Measurements from ENCODE around the gene NOS1AP.

NOS1AP gene

GRCh38 chr1:162144268-162144667, 74.8 kb downstream of the NOS1AP start:
- Histone ChIP-seq H3K4me1 (ENCODE audit: control insufficient read depth, insufficient read depth, low read length) (peaks cover 40% of the 10 kb centered on the region), H3K9ac (ENCODE audit: low read depth, low read length) (no peak overlapping the region), H3K36me3 (ENCODE audit: control insufficient read depth, insufficient read depth, low read length) (no peaks in the 10 kb centered on the region), H3K9me3 (ENCODE audit: control insufficient read depth, insufficient read depth, low read length) (no peaks in the 10 kb centered on the region), H3K4me3 (ENCODE audit: low read depth, low read length) (no peak overlapping the region), H3K27me3 (ENCODE audit: control insufficient read depth, insufficient read depth, low read length) (no peaks in the 10 kb centered on the region)

- Histone ChIP-seq H3K9ac (ENCODE audit: low read depth, low read length) (no peak overlapping the region), H3K36me3 (ENCODE audit: control insufficient read depth, insufficient read depth, low read length) (no peaks in the 10 kb centered on the region), H3K4me1 (ENCODE audit: control insufficient read depth, insufficient read depth, low read length) (peaks cover 40% of the 10 kb centered on the region), H3K4me3 (ENCODE audit: low read depth, low read length) (no peak overlapping the region), H3K9me3 (ENCODE audit: control insufficient read depth, insufficient read depth, low read length) (no peaks in the 10 kb centered on the region), H3K27me3 (ENCODE audit: control insufficient read depth, insufficient read depth, low read length) (no peaks in the 10 kb centered on the region)
Observed at GRCh38 chr1:162144853-162145252, 75.4 kb downstream of the NOS1AP start.

GRCh38 chr1:162145280-162145965, 75.9 kb downstream of the NOS1AP start:
- peaks cover 40% of the 10 kb centered on the region for H3K4me1 ChIP-seq (ENCODE audit: control insufficient read depth, insufficient read depth, low read length)
- H3K9me3 ChIP-seq (ENCODE audit: control insufficient read depth, insufficient read depth, low read length), result no peaks in the 10 kb centered on the region
- no peak overlapping the region for H3K9ac ChIP-seq (ENCODE audit: low read depth, low read length)
- peak overlapping the region; percentile 31 for H3K4me3 ChIP-seq (ENCODE audit: low read depth, low read length)
- H3K27me3 ChIP-seq (ENCODE audit: control insufficient read depth, insufficient read depth, low read length), result no peaks in the 10 kb centered on the region
- no peaks in the 10 kb centered on the region for H3K36me3 ChIP-seq (ENCODE audit: control insufficient read depth, insufficient read depth, low read length)

DNA sequence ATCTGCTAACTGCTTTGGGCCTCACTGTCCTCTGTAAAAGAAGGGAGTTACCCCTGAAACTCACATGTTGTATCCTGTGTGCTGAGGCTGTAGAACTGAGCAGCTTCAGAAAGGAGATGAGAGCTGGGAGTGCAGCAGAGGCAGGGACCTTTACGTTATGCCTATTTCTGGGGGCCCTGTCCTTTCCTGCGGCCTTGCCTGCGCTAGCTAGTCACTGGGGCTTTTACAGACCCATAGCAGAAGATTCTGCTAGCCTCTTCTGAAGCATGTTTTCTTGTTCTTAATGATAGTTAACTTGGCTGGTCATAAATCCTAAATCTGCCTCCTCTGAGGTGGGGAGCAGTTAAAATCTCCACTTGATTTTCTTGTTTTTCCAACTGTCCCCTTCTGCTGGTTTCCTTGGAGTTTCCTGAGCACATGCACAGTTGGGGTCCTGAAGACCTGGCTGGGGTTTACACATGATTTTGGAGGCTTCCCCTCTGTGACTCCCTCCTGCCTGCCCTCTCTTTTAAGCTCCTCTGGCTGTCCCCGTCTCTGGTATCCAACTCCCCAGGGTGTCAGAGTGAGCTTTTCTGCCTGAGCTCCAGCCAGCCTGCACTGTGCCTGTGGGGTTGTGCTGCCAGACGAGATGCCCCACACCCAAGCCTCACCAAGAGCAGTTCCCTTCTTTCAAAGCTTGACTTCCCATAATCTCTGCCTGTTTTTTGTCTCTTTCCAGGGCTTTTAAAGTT, 76.6 kb downstream of the NOS1AP start:
- H3K9ac ChIP-seq (ENCODE audit: low read depth, low read length), result no peak overlapping the region
- no peaks in the 10 kb centered on the region for H3K36me3 ChIP-seq (ENCODE audit: control insufficient read depth, insufficient read depth, low read length)
- H3K9me3 ChIP-seq (ENCODE audit: control insufficient read depth, insufficient read depth, low read length), result no peaks in the 10 kb centered on the region
- peaks cover 40% of the 10 kb centered on the region for H3K4me1 ChIP-seq (ENCODE audit: control insufficient read depth, insufficient read depth, low read length)
- no peaks in the 10 kb centered on the region for H3K27me3 ChIP-seq (ENCODE audit: control insufficient read depth, insufficient read depth, low read length)
- no peak overlapping the region for H3K4me3 ChIP-seq (ENCODE audit: low read depth, low read length)

DNA sequence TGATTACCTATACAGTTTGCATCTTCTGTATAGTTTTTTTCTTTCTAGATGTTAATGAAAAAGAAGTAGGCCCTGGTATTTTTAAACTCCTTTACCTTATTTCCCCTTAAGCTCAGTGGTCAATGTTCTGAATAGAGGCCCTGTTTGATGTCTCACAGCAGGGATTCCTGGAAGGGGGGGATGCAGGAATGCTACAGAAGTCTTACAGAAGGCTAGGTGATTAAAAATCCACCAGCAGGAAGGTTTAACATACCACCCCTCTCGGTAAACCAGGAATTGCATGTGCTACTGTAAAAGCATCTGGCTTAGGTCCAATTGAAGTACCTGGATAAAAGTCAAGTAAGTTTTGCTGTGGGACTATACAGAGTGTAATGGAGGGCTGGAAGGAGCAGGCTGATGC, 78.3 kb downstream of the NOS1AP start:
- H3K9ac ChIP-seq (ENCODE audit: low read depth, low read length), result no peak overlapping the region
- no peak overlapping the region for H3K4me3 ChIP-seq (ENCODE audit: low read depth, low read length)
- no peaks in the 10 kb centered on the region for H3K27me3 ChIP-seq (ENCODE audit: control insufficient read depth, insufficient read depth, low read length)
- H3K9me3 ChIP-seq (ENCODE audit: control insufficient read depth, insufficient read depth, low read length), result no peaks in the 10 kb centered on the region
- H3K4me1 ChIP-seq (ENCODE audit: control insufficient read depth, insufficient read depth, low read length), result peaks cover 40% of the 10 kb centered on the region
- no peaks in the 10 kb centered on the region for H3K36me3 ChIP-seq (ENCODE audit: control insufficient read depth, insufficient read depth, low read length)

- Histone ChIP-seq H3K4me3 (ENCODE audit: low read depth, low read length) (no peak overlapping the region), H3K36me3 (ENCODE audit: control insufficient read depth, insufficient read depth, low read length) (no peaks in the 10 kb centered on the region), H3K9ac (ENCODE audit: low read depth, low read length) (no peak overlapping the region), H3K9me3 (ENCODE audit: control insufficient read depth, insufficient read depth, low read length) (no peaks in the 10 kb centered on the region), H3K4me1 (ENCODE audit: control insufficient read depth, insufficient read depth, low read length) (peaks cover 31% of the 10 kb centered on the region), H3K27me3 (ENCODE audit: control insufficient read depth, insufficient read depth, low read length) (no peaks in the 10 kb centered on the region)
Observed at GRCh38 chr1:162150112-162150511, 80.6 kb downstream of the NOS1AP start.

GRCh38 chr1:162151900-162152829, 82.7 kb downstream of the NOS1AP start:
- Histone ChIP-seq H3K4me1 (ENCODE audit: control insufficient read depth, insufficient read depth, low read length) (peaks cover 15% of the 10 kb centered on the region), H3K9me3 (ENCODE audit: control insufficient read depth, insufficient read depth, low read length) (no peaks in the 10 kb centered on the region), H3K4me3 (ENCODE audit: low read depth, low read length) (no peak overlapping the region), H3K36me3 (ENCODE audit: control insufficient read depth, insufficient read depth, low read length) (no peaks in the 10 kb centered on the region), H3K9ac (ENCODE audit: low read depth, low read length) (no peak overlapping the region), H3K27me3 (ENCODE audit: control insufficient read depth, insufficient read depth, low read length) (no peaks in the 10 kb centered on the region)

GRCh38 chr1:162153374-162153773, 83.9 kb downstream of the NOS1AP start:
- no peak overlapping the region for H3K4me3 ChIP-seq (ENCODE audit: low read depth, low read length)
- no peaks in the 10 kb centered on the region for H3K9me3 ChIP-seq (ENCODE audit: control insufficient read depth, insufficient read depth, low read length)
- H3K4me1 ChIP-seq (ENCODE audit: control insufficient read depth, insufficient read depth, low read length), result peaks cover 3% of the 10 kb centered on the region
- no peaks in the 10 kb centered on the region for H3K27me3 ChIP-seq (ENCODE audit: control insufficient read depth, insufficient read depth, low read length)
- no peaks in the 10 kb centered on the region for H3K36me3 ChIP-seq (ENCODE audit: control insufficient read depth, insufficient read depth, low read length)
- H3K9ac ChIP-seq (ENCODE audit: low read depth, low read length), result no peak overlapping the region

DNA sequence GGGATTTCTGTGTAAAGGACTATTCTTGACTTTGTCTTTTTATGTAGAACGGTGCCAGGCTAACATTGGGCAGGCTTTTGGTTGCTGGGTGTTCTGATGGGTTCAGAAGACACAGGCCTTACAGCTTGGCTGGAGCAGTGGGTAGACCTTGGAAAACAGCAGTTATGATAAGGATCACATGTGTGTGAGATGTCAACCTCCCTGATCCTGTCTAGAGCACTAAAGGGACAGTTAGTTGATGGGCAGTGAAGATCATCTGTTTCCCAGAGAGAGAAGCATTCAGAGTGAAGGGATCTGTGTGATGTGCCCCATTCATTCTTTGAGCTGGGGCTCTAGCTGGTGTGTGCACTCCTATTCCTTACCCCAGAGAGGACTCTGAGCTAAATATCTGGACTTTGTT, 88.0 kb downstream of the NOS1AP start:
- Histone ChIP-seq H3K4me1 (ENCODE audit: control insufficient read depth, insufficient read depth, low read length) (no peaks in the 10 kb centered on the region), H3K9ac (ENCODE audit: low read depth, low read length) (no peak overlapping the region), H3K9me3 (ENCODE audit: control insufficient read depth, insufficient read depth, low read length) (no peaks in the 10 kb centered on the region), H3K4me3 (ENCODE audit: low read depth, low read length) (no peak overlapping the region), H3K27me3 (ENCODE audit: control insufficient read depth, insufficient read depth, low read length) (no peaks in the 10 kb centered on the region), H3K36me3 (ENCODE audit: control insufficient read depth, insufficient read depth, low read length) (no peaks in the 10 kb centered on the region)

GRCh38 chr1:162158624-162159271, 89.3 kb downstream of the NOS1AP start:
- Histone ChIP-seq H3K4me1 (ENCODE audit: control insufficient read depth, insufficient read depth, low read length) (no peaks in the 10 kb centered on the region), H3K9ac (ENCODE audit: low read depth, low read length) (no peak overlapping the region), H3K9me3 (ENCODE audit: control insufficient read depth, insufficient read depth, low read length) (no peaks in the 10 kb centered on the region)

DNA sequence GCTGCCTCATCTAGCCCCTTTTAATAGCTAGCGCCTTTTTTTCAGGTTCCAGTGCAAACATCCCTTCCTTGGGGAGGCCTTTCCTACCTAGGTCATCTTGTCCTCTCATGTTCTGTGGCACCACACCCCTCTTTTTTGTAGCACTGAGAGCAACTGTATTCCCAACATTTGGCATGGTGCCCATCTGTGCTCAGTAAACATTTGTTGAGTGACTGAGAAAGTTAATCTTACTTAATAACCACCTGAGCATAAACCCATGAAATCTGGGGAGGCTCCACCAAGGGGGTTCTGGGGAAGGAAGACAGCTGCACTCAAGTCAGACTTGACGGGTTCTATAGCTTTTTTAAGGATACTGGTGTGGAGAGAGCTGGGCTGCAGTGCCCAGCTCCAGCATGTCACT, 90.0 kb downstream of the NOS1AP start:
- Histone ChIP-seq H3K36me3 (ENCODE audit: control insufficient read depth, insufficient read depth, low read length) (no peaks in the 10 kb centered on the region), H3K9me3 (ENCODE audit: control insufficient read depth, insufficient read depth, low read length) (no peaks in the 10 kb centered on the region)

More at GRCh38 chr1:162158624-162159271, 89.3 kb downstream of the NOS1AP start:
- Histone ChIP-seq H3K27me3 (ENCODE audit: control insufficient read depth, insufficient read depth, low read length) (no peaks in the 10 kb centered on the region), H3K4me3 (ENCODE audit: low read depth, low read length) (no peak overlapping the region), H3K36me3 (ENCODE audit: control insufficient read depth, insufficient read depth, low read length) (no peaks in the 10 kb centered on the region)

More for the DNA sequence above, 90.0 kb downstream of the NOS1AP start:
- no peaks in the 10 kb centered on the region for H3K4me1 ChIP-seq (ENCODE audit: control insufficient read depth, insufficient read depth, low read length)
- no peak overlapping the region for H3K9ac ChIP-seq (ENCODE audit: low read depth, low read length)
- no peak overlapping the region for H3K4me3 ChIP-seq (ENCODE audit: low read depth, low read length)
- no peaks in the 10 kb centered on the region for H3K27me3 ChIP-seq (ENCODE audit: control insufficient read depth, insufficient read depth, low read length)
